Ramos (cell line): ENCODE results near the gene ELP6.

Experiments used
- in situ Hi-C: fragments of 300-500 bp; cut with MboI; formaldehyde crosslinking; loops from one replicate; pipeline ENCODE4 v1.14.3; 2022; ENCODE audit warnings: low sequenced_read_pairs; ENCODE audit not compliant: unreplicated experiment

The ELP6 gene

GRCh38 chr3:47513125-47513929, at the start of gene ELP6:
ELP6 (minus strand) TSS chr3:47513712; CDS start chr3:47513590, 122 bp downstream.
- in situ Hi-C loops, result loop anchor here (5.0 kb wide), 1 partner anchor 91 kb away; no protein-coding TSS in a partner anchor

- in situ Hi-C loops, result no loop called here
Observed at GRCh38 chr3:47556351-47556750, 42.8 kb upstream of the ELP6 start.

GRCh38 chr3:47554335-47554734, 40.8 kb upstream of the ELP6 start:
- in situ Hi-C loops, result no loop called here

- in situ Hi-C loops, result no loop called here
Observed at GRCh38 chr3:47553407-47553806, 39.9 kb upstream of the ELP6 start.

GRCh38 chr3:47542471-47543173, 29.1 kb upstream of the ELP6 start:
- in situ Hi-C loops, result no loop called here

- in situ Hi-C loops, result no loop called here
Observed at GRCh38 chr3:47541583-47542108, 28.1 kb upstream of the ELP6 start.

- in situ Hi-C loops, result no loop called here
Observed at GRCh38 chr3:47540281-47540680, 26.8 kb upstream of the ELP6 start.

- in situ Hi-C loops, result no loop called here
Observed at GRCh38 chr3:47536967-47537366, 23.5 kb upstream of the ELP6 start.

GRCh38 chr3:47536221-47536891, 22.8 kb upstream of the ELP6 start:
- in situ Hi-C loops, result no loop called here

- in situ Hi-C loops, result no loop called here
Observed at GRCh38 chr3:47533996-47534454, 20.5 kb upstream of the ELP6 start.

- in situ Hi-C loops, result no loop called here
Observed at GRCh38 chr3:47533481-47533880, 20.0 kb upstream of the ELP6 start.

- in situ Hi-C loops, result loop anchor here (10.0 kb wide), 1 partner anchor 467 kb away; no protein-coding TSS in a partner anchor
Observed at GRCh38 chr3:47527952-47528725, 14.6 kb upstream of the ELP6 start.

GRCh38 chr3:47525617-47526016, 12.1 kb upstream of the ELP6 start:
- in situ Hi-C loops, result loop anchor here (10.0 kb wide), 1 partner anchor 469 kb away; no protein-coding TSS in a partner anchor

- in situ Hi-C loops, result loop anchor here (5.0 to 10.0 kb wide), 2 partner anchors 269 to 471 kb away; no protein-coding TSS in a partner anchor
Observed at GRCh38 chr3:47523310-47524073, 10.0 kb upstream of the ELP6 start.

- in situ Hi-C loops, result loop anchor here (5.0 to 10.0 kb wide), 2 partner anchors 270 to 472 kb away; no protein-coding TSS in a partner anchor
Observed at GRCh38 chr3:47522082-47522987, 8.8 kb upstream of the ELP6 start.

- in situ Hi-C loops, result loop anchor here (5.0 to 10.0 kb wide), 2 partner anchors 272 to 474 kb away; no protein-coding TSS in a partner anchor
Observed at GRCh38 chr3:47520756-47521155, 7.2 kb upstream of the ELP6 start.

GRCh38 chr3:47517937-47518336, 4.4 kb upstream of the ELP6 start:
- in situ Hi-C loops, result no loop called here

- in situ Hi-C loops, result no loop called here
Observed at GRCh38 chr3:47515864-47516319, 2.4 kb upstream of the ELP6 start.
